HAP-1 (cell line): ENCODE measurements around the gene ZNF385B.

ENCODE experiments used
- DNase-seq, 2 experiments: peaks; one replicate each; pipeline ENCODE4 v3.0.0-alpha.2; 2016 to 2020; ENCODE audit warnings: low spot score in 2 of 2
- H3K27me3 ChIP-seq: fragments of 250-450 bp; sonication (Bioruptor Pico); 2 replicates; pipeline ENCODE4 v1.5.1; 2020; ENCODE audit warnings: low read depth, mild to moderate bottlenecking, moderate library complexity
- H3K36me3 ChIP-seq: fragments of 250-450 bp; sonication (Bioruptor Pico); replicated peaks from 2 replicates; pipeline ENCODE4 v1.5.1; 2020; ENCODE audit warnings: mild to moderate bottlenecking
- H3K4me1 ChIP-seq: fragments of 250-450 bp; sonication (Bioruptor Pico); 2 replicates; pipeline ENCODE4 v1.5.1; 2020; ENCODE audit warnings: mild to moderate bottlenecking
- H3K4me3 ChIP-seq: fragments of 250-450 bp; sonication (Bioruptor Pico); 2 replicates; pipeline ENCODE4 v1.5.1; 2020; ENCODE audit warnings: mild to moderate bottlenecking, moderate library complexity
- H3K9me3 ChIP-seq: fragments of 250-450 bp; sonication (Bioruptor Pico); 2 replicates; pipeline ENCODE4 v1.5.1; 2020; ENCODE audit warnings: mild to moderate bottlenecking, moderate library complexity
- in situ Hi-C: fragments of 300-500 bp; cut with MboI; formaldehyde crosslinking; loops from 3 replicates; pipeline ENCODE4 v1.14.3; 2020; ENCODE audit warnings: low sequenced_read_pairs, inconsistent platforms, mixed read lengths

The ZNF385B gene

GRCh38 chr2:179849719-179850118 lies 11.7 kb downstream of the ZNF385B start:
- no peaks in the 10 kb centered on the region for H3K36me3 ChIP-seq
- H3K4me3 ChIP-seq = no peak overlapping the region
- no peak for DNase-seq
- H3K9me3 ChIP-seq = no peaks in the 10 kb centered on the region
- H3K4me1 ChIP-seq = peaks cover 10% of the 10 kb centered on the region
- H3K27me3 ChIP-seq = peaks cover 4% of the 10 kb centered on the region; the same call in 1 of the 2 replicates
- in situ Hi-C loops = no loop called here

- H3K9me3 ChIP-seq = no peaks in the 10 kb centered on the region
- H3K27me3 ChIP-seq = peaks cover 4% of the 10 kb centered on the region; the same call in 1 of the 2 replicates
- no peak for DNase-seq
- in situ Hi-C loops = no loop called here
- H3K36me3 ChIP-seq = no peaks in the 10 kb centered on the region
- H3K4me1 ChIP-seq = no peaks in the 10 kb centered on the region
- H3K4me3 ChIP-seq = no peak overlapping the region
These were observed 17.9 kb downstream of the ZNF385B start for GRCh38 chr2:179843541-179843940.

- DNase-seq = peak in 1 of 2 experiments; percentile 77
- no peaks in the 10 kb centered on the region for H3K36me3 ChIP-seq
- H3K4me1 ChIP-seq = no peaks in the 10 kb centered on the region
- peaks cover 4% of the 10 kb centered on the region; the same call in 1 of the 2 replicates for H3K27me3 ChIP-seq
- no peaks in the 10 kb centered on the region for H3K9me3 ChIP-seq
- in situ Hi-C loops = no loop called here
- H3K4me3 ChIP-seq = no peak overlapping the region
These were observed 18.8 kb downstream of the ZNF385B start for GRCh38 chr2:179842498-179843153.

- H3K9me3 ChIP-seq = no peaks in the 10 kb centered on the region
- DNase-seq = no peak
- H3K4me1 ChIP-seq = no peaks in the 10 kb centered on the region
- H3K36me3 ChIP-seq = no peaks in the 10 kb centered on the region
- no peaks in the 10 kb centered on the region for H3K27me3 ChIP-seq
- no peak overlapping the region for H3K4me3 ChIP-seq
- in situ Hi-C loops = no loop called here
These were observed 20.6 kb downstream of the ZNF385B start for GRCh38 chr2:179840840-179841239.

- no peaks in the 10 kb centered on the region for H3K9me3 ChIP-seq
- peaks cover under 1% of the 10 kb centered on the region; the same call in 1 of the 2 replicates for H3K4me1 ChIP-seq
- H3K36me3 ChIP-seq = no peaks in the 10 kb centered on the region
- in situ Hi-C loops = no loop called here
- H3K27me3 ChIP-seq = no peaks in the 10 kb centered on the region
- no peak for DNase-seq
- H3K4me3 ChIP-seq = no peak overlapping the region
These were observed 24.0 kb downstream of the ZNF385B start for GRCh38 chr2:179837408-179837807.

- H3K36me3 ChIP-seq = no peaks in the 10 kb centered on the region
- in situ Hi-C loops = no loop called here
- peaks cover 11% of the 10 kb centered on the region for H3K4me1 ChIP-seq
- H3K4me3 ChIP-seq = no peak overlapping the region
- DNase-seq = no peak
- no peaks in the 10 kb centered on the region for H3K27me3 ChIP-seq
- no peaks in the 10 kb centered on the region for H3K9me3 ChIP-seq
These were observed 31.2 kb downstream of the ZNF385B start for GRCh38 chr2:179830043-179830787.

GRCh38 chr2:179826297-179826696 lies 35.1 kb downstream of the ZNF385B start:
- Histone ChIP-seq H3K4me1 (peaks cover 10% of the 10 kb centered on the region), H3K27me3 (no peaks in the 10 kb centered on the region), H3K9me3 (no peaks in the 10 kb centered on the region), H3K4me3 (no peak overlapping the region), H3K36me3 (no peaks in the 10 kb centered on the region)
- no peak for DNase-seq
- in situ Hi-C loops = no loop called here

- DNase-seq = no peak
These were observed 35.9 kb downstream of the ZNF385B start for GRCh38 chr2:179825494-179825893.

GRCh38 chr2:179824961-179825360 lies 36.5 kb downstream of the ZNF385B start:
- Histone ChIP-seq H3K4me1 (peaks cover 10% of the 10 kb centered on the region), H3K4me3 (no peak overlapping the region), H3K9me3 (no peaks in the 10 kb centered on the region), H3K27me3 (no peaks in the 10 kb centered on the region), H3K36me3 (no peaks in the 10 kb centered on the region)
- peak; percentile 21 to 95 for DNase-seq
- in situ Hi-C loops = no loop called here

More at GRCh38 chr2:179825494-179825893, 35.9 kb downstream of the ZNF385B start:
- Histone ChIP-seq H3K27me3 (no peaks in the 10 kb centered on the region), H3K4me3 (no peak overlapping the region), H3K9me3 (no peaks in the 10 kb centered on the region), H3K36me3 (no peaks in the 10 kb centered on the region), H3K4me1 (peaks cover 10% of the 10 kb centered on the region)
- in situ Hi-C loops = no loop called here

GRCh38 chr2:179822540-179822939 lies 38.9 kb downstream of the ZNF385B start:
- Histone ChIP-seq H3K27me3 (no peaks in the 10 kb centered on the region), H3K4me1 (peaks cover 10% of the 10 kb centered on the region), H3K36me3 (no peaks in the 10 kb centered on the region), H3K4me3 (no peak overlapping the region), H3K9me3 (no peaks in the 10 kb centered on the region)
- DNase-seq = no peak
- in situ Hi-C loops = no loop called here

GRCh38 chr2:179818546-179818945 lies 42.9 kb downstream of the ZNF385B start:
- DNase-seq = no peak
- no peaks in the 10 kb centered on the region for H3K9me3 ChIP-seq
- no peaks in the 10 kb centered on the region; the same call in 1 of the 2 replicates for H3K27me3 ChIP-seq

GRCh38 chr2:179817181-179817841 lies 44.1 kb downstream of the ZNF385B start:
- no peak for DNase-seq
- Histone ChIP-seq H3K4me1 (no peaks in the 10 kb centered on the region), H3K4me3 (no peak overlapping the region), H3K36me3 (no peaks in the 10 kb centered on the region), H3K27me3 (no peaks in the 10 kb centered on the region; the same call in 1 of the 2 replicates), H3K9me3 (no peaks in the 10 kb centered on the region)
- in situ Hi-C loops = no loop called here

More at GRCh38 chr2:179818546-179818945, 42.9 kb downstream of the ZNF385B start:
- Histone ChIP-seq H3K4me1 (no peaks in the 10 kb centered on the region), H3K4me3 (no peak overlapping the region), H3K36me3 (no peaks in the 10 kb centered on the region)
- in situ Hi-C loops = no loop called here

- Histone ChIP-seq H3K4me1 (no peaks in the 10 kb centered on the region), H3K36me3 (no peaks in the 10 kb centered on the region), H3K4me3 (no peak overlapping the region), H3K27me3 (no peaks in the 10 kb centered on the region; the same call in 1 of the 2 replicates), H3K9me3 (no peaks in the 10 kb centered on the region)
- in situ Hi-C loops = no loop called here
- no peak for DNase-seq
These were observed 47.4 kb downstream of the ZNF385B start for GRCh38 chr2:179814050-179814449.

GRCh38 chr2:179812501-179812900 lies 48.9 kb downstream of the ZNF385B start:
- in situ Hi-C loops = no loop called here
- H3K4me1 ChIP-seq = no peaks in the 10 kb centered on the region
- H3K36me3 ChIP-seq = no peaks in the 10 kb centered on the region
- H3K27me3 ChIP-seq = no peaks in the 10 kb centered on the region; the same call in 1 of the 2 replicates
- no peak overlapping the region for H3K4me3 ChIP-seq
- DNase-seq = no peak
- H3K9me3 ChIP-seq = no peaks in the 10 kb centered on the region
